GM23338 (cell line): ENCODE measurements around the gene IYD. TPM values are rescaled to one million over a fixed set of nuclear protein-coding genes. Genes with fewer than 3 reads are reported as not detected.

Experiments
- ATAC-seq: fragments of 200-7000 bp; cut with Tn5 transposase; 3 replicates; pipeline ENCODE4 v1.9.1; 2020
- DNase-seq: peaks from one replicate; pipeline ENCODE4 v3.0.0-alpha.2; 2015; ENCODE audit warnings: low spot score
- H2AFZ ChIP-seq: fragments of 200-600 bp; sonication (generic); 2 replicates; pipeline ENCODE4 v1.8.0; 2016; ENCODE audit warnings: antibody characterized with exemption, mild to moderate bottlenecking, moderate library complexity
- H3F3A ChIP-seq: fragments of 200-600 bp; sonication (generic); replicated peaks from 2 replicates; pipeline ENCODE4 v1.8.0; 2017; ENCODE audit warnings: antibody characterized with exemption, mixed run types, low read depth
- H3K27ac ChIP-seq: fragments of 200-600 bp; sonication (generic); 2 replicates; pipeline ENCODE4 v1.6.1; 2016; ENCODE audit warnings: low read depth
- H3K27me3 ChIP-seq: fragments of 200-600 bp; sonication (generic); 2 replicates; pipeline ENCODE4 v1.8.0; 2016; ENCODE audit warnings: mild to moderate bottlenecking, mixed run types, moderate library complexity; ENCODE audit not compliant: insufficient read depth
- H3K36me3 ChIP-seq: fragments of 200-600 bp; sonication (generic); 2 replicates; pipeline ENCODE4 v1.8.0; 2016; ENCODE audit warnings: mild to moderate bottlenecking; ENCODE audit not compliant: insufficient read depth
- H3K4me1 ChIP-seq: fragments of 200-600 bp; sonication (generic); 2 replicates; pipeline ENCODE4 v1.8.0; 2016; ENCODE audit warnings: mild to moderate bottlenecking, moderate library complexity; ENCODE audit not compliant: insufficient read depth
- H3K4me2 ChIP-seq: fragments of 200-600 bp; sonication (generic); 2 replicates; pipeline ENCODE4 v1.7.1; 2017; ENCODE audit warnings: mixed run types
- H3K4me3 ChIP-seq: fragments of 200-600 bp; sonication (generic); 2 replicates; pipeline ENCODE4 v1.6.1; 2016; ENCODE audit warnings: mixed run types
- H3K79me2 ChIP-seq: fragments of 200-600 bp; sonication (generic); replicated peaks from 2 replicates; pipeline ENCODE4 v1.8.0; 2017; ENCODE audit warnings: mild to moderate bottlenecking; ENCODE audit not compliant: insufficient read depth
- H3K9me2 ChIP-seq: fragments of 200-600 bp; sonication (generic); 2 replicates; pipeline ENCODE4 v1.8.0; 2017; ENCODE audit not compliant: insufficient read depth
- H4K20me1 ChIP-seq: fragments of 200-600 bp; sonication (generic); replicated peaks from 2 replicates; pipeline ENCODE4 v1.8.0; 2017; ENCODE audit warnings: mild to moderate bottlenecking; ENCODE audit not compliant: insufficient read depth
- H3K27ac Mint-ChIP-seq: 2 replicates; pipeline ENCODE4 v1.8.0; 2020; ENCODE audit warnings: inconsistent platforms, mild to moderate bottlenecking, moderate library complexity, mixed read lengths
- H3K27me3 Mint-ChIP-seq: 3 replicates; pipeline ENCODE4 v1.8.0; 2022; ENCODE audit warnings: low read depth, mild to moderate bottlenecking, moderate library complexity, mixed read lengths, inconsistent platforms; ENCODE audit not compliant: insufficient read depth, poor library complexity
- H3K36me3 Mint-ChIP-seq: 3 replicates; pipeline ENCODE4 v1.8.0; 2021; ENCODE audit warnings: low read depth, mild to moderate bottlenecking, inconsistent platforms, moderate library complexity, mixed read lengths
- H3K4me1 Mint-ChIP-seq: 3 replicates; pipeline ENCODE4 v1.8.0; 2020; ENCODE audit warnings: mild to moderate bottlenecking, inconsistent platforms, mixed read lengths
- H3K4me3 Mint-ChIP-seq: 3 replicates; pipeline ENCODE4 v1.8.0; 2021; ENCODE audit warnings: moderate library complexity, mild to moderate bottlenecking, inconsistent platforms, mixed read lengths
- H3K9me3 Mint-ChIP-seq: 3 replicates; pipeline ENCODE4 v1.8.0; 2020; ENCODE audit warnings: moderate library complexity, mild to moderate bottlenecking, inconsistent platforms, mixed read lengths
- CREB1 ChIP-seq: fragments of 250-450 bp; sonication (Bioruptor Pico); IDR thresholded peaks from 2 replicates; pipeline ENCODE4 v1.5.0; 2020; ENCODE audit warnings: low read depth, mild to moderate bottlenecking, moderate library complexity
- EZH2 ChIP-seq: fragments of 200-600 bp; sonication (generic); IDR thresholded peaks from one replicate; pipeline ENCODE4 v1.8.0; 2017; ENCODE audit warnings: antibody characterized with exemption, mild to moderate bottlenecking, low read depth; ENCODE audit not compliant: unreplicated experiment
- EZH2phosphoT487 ChIP-seq: fragments of 200-600 bp; sonication (generic); IDR thresholded peaks from one replicate; pipeline ENCODE4 v1.8.1; 2018; ENCODE audit warnings: antibody characterized with exemption; ENCODE audit not compliant: unreplicated experiment
- JUNB ChIP-seq: IDR thresholded peaks from one replicate; pipeline ENCODE4 v1.6.1; 2016; ENCODE audit warnings: antibody characterized with exemption; ENCODE audit not compliant: unreplicated experiment
- NANOG ChIP-seq: IDR thresholded peaks from 2 replicates; pipeline ENCODE4 v1.6.1; 2016; ENCODE audit warnings: antibody characterized with exemption, borderline replicate concordance
- POLR2AphosphoS5 ChIP-seq: IDR thresholded peaks from 2 replicates; pipeline ENCODE4 v1.6.1; 2016; ENCODE audit warnings: antibody characterized with exemption, low read depth
- STAT1 ChIP-seq: IDR thresholded peaks from one replicate; pipeline ENCODE4 v1.6.1; 2016; ENCODE audit warnings: antibody characterized with exemption; ENCODE audit not compliant: unreplicated experiment
- ZNF114 ChIP-seq: fragments of 250-450 bp; sonication (Bioruptor Pico); IDR thresholded peaks from 2 replicates; pipeline ENCODE4 v1.5.0; 2020; ENCODE audit warnings: mild to moderate bottlenecking, moderate library complexity
- ZNF331 ChIP-seq: fragments of 250-450 bp; sonication (Bioruptor Pico); IDR thresholded peaks from 2 replicates; pipeline ENCODE4 v1.5.0; 2020; ENCODE audit warnings: low read depth, mild to moderate bottlenecking, moderate library complexity
- polyA plus RNA-seq: library from polyadenylated mRNA; unstranded; fragments of >200 nt; fragmentation: Nextera tagmentation; extraction: Ambion mirVana; gene quantifications from 2 replicates; pipeline ENCODE4 v1.2.1, GENCODE V29; 2016
- total RNA-seq: library from RNA; depleted of rRNA; stranded (reverse); fragments of >200 nt; shearing (Covaris generic); gene quantifications from 2 replicates; pipeline ENCODE4 v1.2.3, GENCODE V29; 2014
- TF ChIP-seq, protein P1 (sequence below): IDR thresholded peaks from 2 replicates; pipeline ENCODE4 v1.6.1; 2016; ENCODE audit warnings: antibody characterized with exemption
- TF ChIP-seq, protein P2 (sequence below), 2 experiments: fragments of 200-600 bp in 1 of 2; sonication (generic) in 1 of 2; conservative IDR thresholded peaks; 2 replicates each; pipeline versions ENCODE4 v1.5.1 to v1.6.1; 2016 to 2017; ENCODE audit warnings: antibody characterized with exemption in 2 of 2, low read depth in 2 of 2, mild to moderate bottlenecking in 2 of 2, moderate library complexity in 1 of 2
- TF ChIP-seq, protein P3 (sequence below): IDR thresholded peaks from one replicate; pipeline ENCODE4 v1.6.1; 2018; ENCODE audit warnings: antibody characterized with exemption; ENCODE audit not compliant: unreplicated experiment
- TF ChIP-seq, protein P4 (sequence below): fragments of 250-450 bp; sonication (Bioruptor Pico); IDR thresholded peaks from 2 replicates; pipeline ENCODE4 v1.5.0; 2020; ENCODE audit warnings: mild to moderate bottlenecking, moderate library complexity

Gene IYD
- total and polyA plus RNA-seq, 2 experiments from 2014 or later: not detected

DNA sequence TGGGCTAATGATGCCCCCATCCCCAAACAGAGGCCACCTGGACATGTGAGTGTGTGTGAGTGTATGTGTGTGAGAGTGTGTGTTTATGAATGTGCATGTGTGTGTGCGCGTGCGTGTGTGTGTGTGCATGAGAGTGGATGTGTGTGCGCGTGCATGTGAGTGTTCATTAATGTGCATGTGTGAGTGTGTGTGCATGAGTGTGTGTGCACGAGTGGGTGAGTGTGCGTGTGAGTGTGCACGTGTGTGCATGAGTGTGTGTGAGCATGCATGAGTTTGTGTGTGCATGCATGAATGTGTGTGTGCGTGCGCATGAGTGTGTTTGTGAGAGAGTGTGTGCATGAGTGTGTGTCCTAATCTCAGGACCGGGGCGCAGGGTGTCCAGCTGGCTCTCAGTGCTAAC is 1.3 kb downstream of the IYD start:
- Histone ChIP-seq H4K20me1 (no peaks in the 10 kb centered on the region), H3K79me2 (no peaks in the 10 kb centered on the region), H3K36me3 (no peaks in the 10 kb centered on the region), H3F3A (no peaks in the 10 kb centered on the region), H3K9me2 (no peaks in the 10 kb centered on the region), H3K27me3 (no peaks in the 10 kb centered on the region), H3K4me1 (no peaks in the 10 kb centered on the region), H3K27ac (no peak overlapping the region), H2AFZ (no peak overlapping the region), H3K4me3 (no peak overlapping the region), H3K4me2 (no peak overlapping the region)
- Mint-ChIP-seq H3K36me3 (no peaks in the 10 kb centered on the region), H3K4me1 (no peaks in the 10 kb centered on the region; the same call in 2 of the 3 replicates), H3K9me3 (no peaks in the 10 kb centered on the region), H3K27me3 (no peaks in the 10 kb centered on the region), H3K4me3 (no peak overlapping the region), H3K27ac (no peak overlapping the region)
- TF ChIP-seq STAT1 (no peak), ZNF114 (CRISPR knock-in tag) (no peak), ZNF331 (no peak), JUNB (no peak), NANOG (no peak), EZH2 (no peak), CREB1 (CRISPR knock-in tag) (no peak), EZH2phosphoT487 (no peak), POLR2AphosphoS5 (no peak)
- TF ChIP-seq, protein P1, sequence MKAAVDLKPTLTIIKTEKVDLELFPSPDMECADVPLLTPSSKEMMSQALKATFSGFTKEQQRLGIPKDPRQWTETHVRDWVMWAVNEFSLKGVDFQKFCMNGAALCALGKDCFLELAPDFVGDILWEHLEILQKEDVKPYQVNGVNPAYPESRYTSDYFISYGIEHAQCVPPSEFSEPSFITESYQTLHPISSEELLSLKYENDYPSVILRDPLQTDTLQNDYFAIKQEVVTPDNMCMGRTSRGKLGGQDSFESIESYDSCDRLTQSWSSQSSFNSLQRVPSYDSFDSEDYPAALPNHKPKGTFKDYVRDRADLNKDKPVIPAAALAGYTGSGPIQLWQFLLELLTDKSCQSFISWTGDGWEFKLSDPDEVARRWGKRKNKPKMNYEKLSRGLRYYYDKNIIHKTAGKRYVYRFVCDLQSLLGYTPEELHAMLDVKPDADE: no peak
- TF ChIP-seq, protein P2, sequence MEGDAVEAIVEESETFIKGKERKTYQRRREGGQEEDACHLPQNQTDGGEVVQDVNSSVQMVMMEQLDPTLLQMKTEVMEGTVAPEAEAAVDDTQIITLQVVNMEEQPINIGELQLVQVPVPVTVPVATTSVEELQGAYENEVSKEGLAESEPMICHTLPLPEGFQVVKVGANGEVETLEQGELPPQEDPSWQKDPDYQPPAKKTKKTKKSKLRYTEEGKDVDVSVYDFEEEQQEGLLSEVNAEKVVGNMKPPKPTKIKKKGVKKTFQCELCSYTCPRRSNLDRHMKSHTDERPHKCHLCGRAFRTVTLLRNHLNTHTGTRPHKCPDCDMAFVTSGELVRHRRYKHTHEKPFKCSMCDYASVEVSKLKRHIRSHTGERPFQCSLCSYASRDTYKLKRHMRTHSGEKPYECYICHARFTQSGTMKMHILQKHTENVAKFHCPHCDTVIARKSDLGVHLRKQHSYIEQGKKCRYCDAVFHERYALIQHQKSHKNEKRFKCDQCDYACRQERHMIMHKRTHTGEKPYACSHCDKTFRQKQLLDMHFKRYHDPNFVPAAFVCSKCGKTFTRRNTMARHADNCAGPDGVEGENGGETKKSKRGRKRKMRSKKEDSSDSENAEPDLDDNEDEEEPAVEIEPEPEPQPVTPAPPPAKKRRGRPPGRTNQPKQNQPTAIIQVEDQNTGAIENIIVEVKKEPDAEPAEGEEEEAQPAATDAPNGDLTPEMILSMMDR (conservative IDR thresholded peaks at IDR 0.05; ENCODE audit: low read depth in 2 of 2): no peak
- TF ChIP-seq, protein P3, sequence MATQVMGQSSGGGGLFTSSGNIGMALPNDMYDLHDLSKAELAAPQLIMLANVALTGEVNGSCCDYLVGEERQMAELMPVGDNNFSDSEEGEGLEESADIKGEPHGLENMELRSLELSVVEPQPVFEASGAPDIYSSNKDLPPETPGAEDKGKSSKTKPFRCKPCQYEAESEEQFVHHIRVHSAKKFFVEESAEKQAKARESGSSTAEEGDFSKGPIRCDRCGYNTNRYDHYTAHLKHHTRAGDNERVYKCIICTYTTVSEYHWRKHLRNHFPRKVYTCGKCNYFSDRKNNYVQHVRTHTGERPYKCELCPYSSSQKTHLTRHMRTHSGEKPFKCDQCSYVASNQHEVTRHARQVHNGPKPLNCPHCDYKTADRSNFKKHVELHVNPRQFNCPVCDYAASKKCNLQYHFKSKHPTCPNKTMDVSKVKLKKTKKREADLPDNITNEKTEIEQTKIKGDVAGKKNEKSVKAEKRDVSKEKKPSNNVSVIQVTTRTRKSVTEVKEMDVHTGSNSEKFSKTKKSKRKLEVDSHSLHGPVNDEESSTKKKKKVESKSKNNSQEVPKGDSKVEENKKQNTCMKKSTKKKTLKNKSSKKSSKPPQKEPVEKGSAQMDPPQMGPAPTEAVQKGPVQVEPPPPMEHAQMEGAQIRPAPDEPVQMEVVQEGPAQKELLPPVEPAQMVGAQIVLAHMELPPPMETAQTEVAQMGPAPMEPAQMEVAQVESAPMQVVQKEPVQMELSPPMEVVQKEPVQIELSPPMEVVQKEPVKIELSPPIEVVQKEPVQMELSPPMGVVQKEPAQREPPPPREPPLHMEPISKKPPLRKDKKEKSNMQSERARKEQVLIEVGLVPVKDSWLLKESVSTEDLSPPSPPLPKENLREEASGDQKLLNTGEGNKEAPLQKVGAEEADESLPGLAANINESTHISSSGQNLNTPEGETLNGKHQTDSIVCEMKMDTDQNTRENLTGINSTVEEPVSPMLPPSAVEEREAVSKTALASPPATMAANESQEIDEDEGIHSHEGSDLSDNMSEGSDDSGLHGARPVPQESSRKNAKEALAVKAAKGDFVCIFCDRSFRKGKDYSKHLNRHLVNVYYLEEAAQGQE: no peak
- TF ChIP-seq, protein P4, sequence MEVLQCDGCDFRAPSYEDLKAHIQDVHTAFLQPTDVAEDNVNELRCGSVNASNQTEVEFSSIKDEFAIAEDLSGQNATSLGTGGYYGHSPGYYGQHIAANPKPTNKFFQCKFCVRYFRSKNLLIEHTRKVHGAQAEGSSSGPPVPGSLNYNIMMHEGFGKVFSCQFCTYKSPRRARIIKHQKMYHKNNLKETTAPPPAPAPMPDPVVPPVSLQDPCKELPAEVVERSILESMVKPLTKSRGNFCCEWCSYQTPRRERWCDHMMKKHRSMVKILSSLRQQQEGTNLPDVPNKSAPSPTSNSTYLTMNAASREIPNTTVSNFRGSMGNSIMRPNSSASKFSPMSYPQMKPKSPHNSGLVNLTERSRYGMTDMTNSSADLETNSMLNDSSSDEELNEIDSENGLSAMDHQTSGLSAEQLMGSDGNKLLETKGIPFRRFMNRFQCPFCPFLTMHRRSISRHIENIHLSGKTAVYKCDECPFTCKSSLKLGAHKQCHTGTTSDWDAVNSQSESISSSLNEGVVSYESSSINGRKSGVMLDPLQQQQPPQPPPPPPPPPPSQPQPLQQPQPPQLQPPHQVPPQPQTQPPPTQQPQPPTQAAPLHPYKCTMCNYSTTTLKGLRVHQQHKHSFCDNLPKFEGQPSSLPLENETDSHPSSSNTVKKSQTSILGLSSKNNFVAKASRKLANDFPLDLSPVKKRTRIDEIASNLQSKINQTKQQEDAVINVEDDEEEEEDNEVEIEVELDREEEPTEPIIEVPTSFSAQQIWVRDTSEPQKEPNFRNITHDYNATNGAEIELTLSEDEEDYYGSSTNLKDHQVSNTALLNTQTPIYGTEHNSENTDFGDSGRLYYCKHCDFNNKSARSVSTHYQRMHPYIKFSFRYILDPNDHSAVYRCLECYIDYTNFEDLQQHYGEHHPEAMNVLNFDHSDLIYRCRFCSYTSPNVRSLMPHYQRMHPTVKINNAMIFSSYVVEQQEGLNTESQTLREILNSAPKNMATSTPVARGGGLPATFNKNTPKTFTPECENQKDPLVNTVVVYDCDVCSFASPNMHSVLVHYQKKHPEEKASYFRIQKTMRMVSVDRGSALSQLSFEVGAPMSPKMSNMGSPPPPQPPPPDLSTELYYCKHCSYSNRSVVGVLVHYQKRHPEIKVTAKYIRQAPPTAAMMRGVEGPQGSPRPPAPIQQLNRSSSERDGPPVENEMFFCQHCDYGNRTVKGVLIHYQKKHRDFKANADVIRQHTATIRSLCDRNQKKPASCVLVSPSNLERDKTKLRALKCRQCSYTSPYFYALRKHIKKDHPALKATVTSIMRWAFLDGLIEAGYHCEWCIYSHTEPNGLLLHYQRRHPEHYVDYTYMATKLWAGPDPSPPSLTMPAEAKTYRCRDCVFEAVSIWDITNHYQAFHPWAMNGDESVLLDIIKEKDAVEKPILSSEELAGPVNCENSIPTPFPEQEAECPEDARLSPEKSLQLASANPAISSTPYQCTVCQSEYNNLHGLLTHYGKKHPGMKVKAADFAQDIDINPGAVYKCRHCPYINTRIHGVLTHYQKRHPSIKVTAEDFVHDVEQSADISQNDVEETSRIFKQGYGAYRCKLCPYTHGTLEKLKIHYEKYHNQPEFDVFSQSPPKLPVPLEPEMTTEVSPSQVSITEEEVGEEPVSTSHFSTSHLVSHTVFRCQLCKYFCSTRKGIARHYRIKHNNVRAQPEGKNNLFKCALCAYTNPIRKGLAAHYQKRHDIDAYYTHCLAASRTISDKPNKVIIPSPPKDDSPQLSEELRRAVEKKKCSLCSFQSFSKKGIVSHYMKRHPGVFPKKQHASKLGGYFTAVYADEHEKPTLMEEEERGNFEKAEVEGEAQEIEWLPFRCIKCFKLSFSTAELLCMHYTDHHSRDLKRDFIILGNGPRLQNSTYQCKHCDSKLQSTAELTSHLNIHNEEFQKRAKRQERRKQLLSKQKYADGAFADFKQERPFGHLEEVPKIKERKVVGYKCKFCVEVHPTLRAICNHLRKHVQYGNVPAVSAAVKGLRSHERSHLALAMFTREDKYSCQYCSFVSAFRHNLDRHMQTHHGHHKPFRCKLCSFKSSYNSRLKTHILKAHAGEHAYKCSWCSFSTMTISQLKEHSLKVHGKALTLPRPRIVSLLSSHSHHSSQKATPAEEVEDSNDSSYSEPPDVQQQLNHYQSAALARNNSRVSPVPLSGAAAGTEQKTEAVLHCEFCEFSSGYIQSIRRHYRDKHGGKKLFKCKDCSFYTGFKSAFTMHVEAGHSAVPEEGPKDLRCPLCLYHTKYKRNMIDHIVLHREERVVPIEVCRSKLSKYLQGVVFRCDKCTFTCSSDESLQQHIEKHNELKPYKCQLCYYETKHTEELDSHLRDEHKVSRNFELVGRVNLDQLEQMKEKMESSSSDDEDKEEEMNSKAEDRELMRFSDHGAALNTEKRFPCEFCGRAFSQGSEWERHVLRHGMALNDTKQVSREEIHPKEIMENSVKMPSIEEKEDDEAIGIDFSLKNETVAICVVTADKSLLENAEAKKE (CRISPR knock-in tag): no peak
- ATAC-seq: no peak
- no peak for DNase-seq
